K562 (cell line): ENCODE results near the gene BTBD18. TPM values are rescaled to one million over a fixed set of nuclear protein-coding genes. Genes with fewer than 3 reads are reported as not detected.

Experiments
- ATAC-seq: fragments of 200-7000 bp; cut with Tn5 transposase; 3 replicates; pipeline ENCODE4 v1.9.1; 2020; ENCODE audit warnings: moderate library complexity
- BruUV-seq: library from RNA; stranded (reverse); fragments of 400-500 nt; replicated peaks from 2 replicates; lab custom pipeline; 2021; lab: Mats Ljungman, UMichigan
- CTCF ChIA-PET: fragments of 300-600 bp; formaldehyde crosslinking; extraction: SDS; loops from one replicate; lab custom pipeline; 2021; ENCODE audit warnings: low intra/inter-chr PET ratio; lab: Yijun Ruan, JAX
- POLR2A ChIA-PET: fragments of 300-600, 350-650 bp; sonication (Branson Sonifier 250); formaldehyde crosslinking; extraction: SDS; loops from one replicate; lab custom pipeline; 2021; ENCODE audit warnings: antibody characterized with exemption, inconsistent platforms; lab: Yijun Ruan, JAX
- DNase-seq, 4 experiments: peaks; one replicate each; pipeline versions ENCODE4 v3.0.0 to v3.0.0-alpha.2; 2011 to 2018; ENCODE audit warnings: low spot score in 3 of 4, mixed read lengths in 3 of 4; ENCODE audit errors: extremely low read depth in 1 of 4
- FAIRE-seq: peaks from 2 replicates; lab custom pipeline; 2011; peaks lifted over from hg19 to GRCh38; lab: Jason Lieb, UNC
- H2AFZ ChIP-seq: 2 replicates; pipeline ENCODE4 v1.6.0; 2011; ENCODE audit warnings: low read depth, low read length, control low read depth, inconsistent platforms
- H3K27ac ChIP-seq: fragments of 200-600 bp; 3 replicates; pipeline ENCODE4 v1.8.0; 2011; ENCODE audit warnings: low read depth, mild to moderate bottlenecking, control low read depth, inconsistent platforms, low read length, moderate library complexity, mixed read lengths; ENCODE audit errors: extremely low read depth
- H3K27me3 ChIP-seq, 2 experiments: fragments of 300-600 bp in 1 of 2; 2 replicates in 1 of 2; 3 replicates in 1 of 2; pipeline versions ENCODE4 v1.6.0 to v1.8.0; 2011; ENCODE audit warnings: inconsistent platforms in 2 of 2, low read length in 2 of 2, mild to moderate bottlenecking in 1 of 2, mixed read lengths in 1 of 2, moderate library complexity in 1 of 2; ENCODE audit not compliant: control insufficient read depth in 2 of 2, insufficient read depth in 2 of 2
- H3K36me3 ChIP-seq: fragments of 300-600 bp; 3 replicates; pipeline ENCODE4 v1.8.0; 2011; ENCODE audit warnings: mild to moderate bottlenecking, low read length, inconsistent platforms; ENCODE audit not compliant: control insufficient read depth, insufficient read depth
- H3K4me1 ChIP-seq, 2 experiments: fragments of 200-600 bp in 1 of 2; replicated peaks in 1 of 2; 2 replicates in 1 of 2; 3 replicates in 1 of 2; pipeline versions ENCODE4 v1.5.1 to v1.8.0; 2011; ENCODE audit warnings: inconsistent platforms in 2 of 2, low read length in 2 of 2, mild to moderate bottlenecking in 1 of 2, mixed read lengths in 1 of 2, moderate library complexity in 1 of 2; ENCODE audit not compliant: control insufficient read depth in 2 of 2, insufficient read depth in 2 of 2
- H3K4me2 ChIP-seq: 2 replicates; pipeline ENCODE4 v1.6.1; 2011; ENCODE audit warnings: low read length, control low read depth, inconsistent platforms, mixed read lengths; ENCODE audit not compliant: insufficient read depth
- H3K4me3 ChIP-seq: fragments of 200-600 bp; sonication (generic), shearing (Covaris generic); 2 replicates; pipeline ENCODE4 v1.5.1; 2016; ENCODE audit warnings: control low read depth, inconsistent platforms
- H3K79me2 ChIP-seq: fragments of 200-600 bp; 3 replicates; pipeline ENCODE4 v1.8.0; 2011; ENCODE audit warnings: low read length, inconsistent platforms; ENCODE audit not compliant: control insufficient read depth, insufficient read depth
- H3K9ac ChIP-seq, 2 experiments: 2 replicates each; pipeline versions ENCODE4 v1.6.0 to v1.6.1; 2011; ENCODE audit warnings: low read depth in 2 of 2, low read length in 2 of 2, control low read depth in 1 of 2, inconsistent platforms in 1 of 2, mild to moderate bottlenecking in 1 of 2, mixed read lengths in 1 of 2; ENCODE audit not compliant: insufficient read depth in 1 of 2
- H3K9me1 ChIP-seq: one replicate; pipeline ENCODE4 v1.6.0; 2011; ENCODE audit warnings: inconsistent platforms, mild to moderate bottlenecking, low read length, moderate library complexity; ENCODE audit not compliant: control insufficient read depth, insufficient read depth
- H3K9me3 ChIP-seq: replicated peaks from 2 replicates; pipeline ENCODE4 v1.5.1; 2011; ENCODE audit warnings: low read depth, low read length, inconsistent platforms; ENCODE audit not compliant: control insufficient read depth, insufficient read depth
- H4K20me1 ChIP-seq: replicated peaks from 2 replicates; pipeline ENCODE4 v1.6.1; 2011; ENCODE audit warnings: low read length, inconsistent platforms, mixed read lengths; ENCODE audit not compliant: control insufficient read depth, insufficient read depth
- BCOR ChIP-seq: fragments of 450-650 bp; IDR thresholded peaks from 2 replicates; pipeline ENCODE4 v1.6.1; 2016
- CREB1 ChIP-seq, 2 experiments: sonication (generic) in 1 of 2; formaldehyde crosslinking in 1 of 2; IDR thresholded peaks; 2 replicates each; pipeline versions ENCODE4 v1.6.1 to v1.8.0; 2012 to 2022; ENCODE audit warnings: inconsistent platforms in 1 of 2, mild to moderate bottlenecking in 1 of 2, missing genetic modification reagents in 1 of 2, moderate library complexity in 1 of 2
- KAT2B ChIP-seq: IDR thresholded peaks from one replicate; pipeline ENCODE4 v1.6.1; 2012; ENCODE audit warnings: low read depth, mild to moderate bottlenecking, control low read depth, inconsistent platforms, low read length, moderate library complexity
- KDM1A ChIP-seq, 2 experiments: fragments of 450-650 bp; IDR thresholded peaks; 2 replicates each; pipeline ENCODE4 v1.6.1; 2016; ENCODE audit warnings: mild to moderate bottlenecking in 2 of 2
- MAX ChIP-seq: sonication (generic); formaldehyde crosslinking; IDR thresholded peaks from 2 replicates; pipeline ENCODE4 v1.9.0; 2022; ENCODE audit warnings: mild to moderate bottlenecking, missing genetic modification reagents
- PATZ1 ChIP-seq: fragments of 250-450 bp; sonication (Bioruptor Pico); IDR thresholded peaks from 2 replicates; pipeline ENCODE4 v1.5.0; 2020; ENCODE audit warnings: mild to moderate bottlenecking, borderline replicate concordance
- RBM25 ChIP-seq: fragments of 200-400 bp; formaldehyde crosslinking; IDR thresholded peaks from 2 replicates; pipeline ENCODE4 v1.6.1; 2018; ENCODE audit warnings: low read length, low read depth, moderate library complexity; ENCODE audit not compliant: severe bottlenecking
- WGBS: fragments of 100-300 bp; shearing (Covaris generic); methylation state at CpG from one replicate; pipeline ENCODE4 v1.1.6; 2016; ENCODE audit warnings: low coverage, mixed read lengths; ENCODE audit not compliant: insufficient coverage; ENCODE audit errors: missing lambda C conversion rate; 5-methylcytosine and 5-hydroxymethylcytosine counted together
- in situ Hi-C: fragments of 300-500 bp; cut with MboI; formaldehyde crosslinking; loops from 4 replicates; pipeline ENCODE4 v1.15.0; 2018; ENCODE audit warnings: inconsistent platforms, mixed read lengths
- intact Hi-C: fragments of 100-400 bp; cut with micrococcal nuclease; formaldehyde crosslinking; loops from 2 replicates; pipeline ENCODE4 v1.14.2; 2022
- polyA plus RNA-seq, 8 experiments: library from polyadenylated mRNA; depleted of rRNA in 4 of 8; stranded (reverse) in 5 of 8; unstranded in 3 of 8; fragments of >200 nt; fragmentation: Nextera tagmentation in 2 of 8; fragmentation: Illumina TruSeq in 1 of 8; extraction: Ambion mirVana in 2 of 8; extraction: Trizol in 1 of 8; gene quantifications; 2 replicates each; pipeline versions ENCODE4 v1.2.1 to v1.2.3, GENCODE V29; 2011 to 2014; ENCODE audit warnings: inconsistent platforms in 1 of 8, missing spikeins in 1 of 8
- total RNA-seq, 7 experiments: library from RNA; depleted of rRNA in 6 of 7; stranded (reverse); fragments of >200 nt in 6 of 7; fragmentation: Illumina TruSeq in 2 of 7; extraction: Trizol in 2 of 7; gene quantifications; 2 replicates each; pipeline versions ENCODE4 v1.2.1 to v1.2.3, GENCODE V29; 2011 to 2021; ENCODE audit warnings: low replicate concordance in 1 of 7

Gene BTBD18
- total and polyA plus RNA-seq, 9 of the 15 experiments (the other 6 are each of a cell fraction or from before 2014, with no cell fraction given) = 0.06 TPM; not detected in 8

GRCh38 chr11:57771365-57771764, 19.7 kb upstream of the BTBD18 start:
- intact Hi-C loops (no loop called here), in situ Hi-C loops (no loop called here)
- 75% methylated on average over 3 of the region's 3 CpGs for WGBS
- H3K27ac ChIP-seq = no peak overlapping the region
- H3K4me1 ChIP-seq = peaks cover 0 to 14% of the 10 kb centered on the region in 2 experiments; a peak in 4 of 5 replicates
- H4K20me1 ChIP-seq = peaks cover 17% of the 10 kb centered on the region; the same call in 1 of the 2 replicates
- FAIRE-seq (no peak), ATAC-seq (no peak), DNase-seq (no peak)
- no peaks in the 10 kb centered on the region for H3K9me3 ChIP-seq
- H3K9ac ChIP-seq = no peak overlapping the region
- ChIA-PET CTCF (no interaction called here), POLR2A (interaction anchor here (1.1 to 2.4 kb wide), 4 partner anchors 8 to 11 kb away, joined by 3 to 16 read pairs (median 5); partner anchors contain the start of gene CTNND1)
- no TSS peak for BruUV-seq
- peaks cover 17% of the 10 kb centered on the region; the same call in 2 of the 3 replicates for H3K36me3 ChIP-seq
- H3K4me3 ChIP-seq = no peak overlapping the region
- H3K79me2 ChIP-seq = peaks cover 85% of the 10 kb centered on the region
- no peaks in the 10 kb centered on the region for H3K27me3 ChIP-seq
- no peak overlapping the region for H3K4me2 ChIP-seq
- H3K9me1 ChIP-seq = peaks cover 3% of the 10 kb centered on the region
- no peak overlapping the region for H2AFZ ChIP-seq
- no peak for TF ChIP-seq CREB1 (IDR thresholded peaks at IDR 0.05)
- no peak for TF ChIP-seq CREB1 (CRISPR knock-in tag; IDR thresholded peaks at IDR 0.05)
- TF ChIP-seq KDM1A (IDR thresholded peaks at IDR 0.05) = 0 out of 4 replicates have a peak, but pooled peaks of 1 of the 2 experiments have one; percentile 22
- no peak for TF ChIP-seq PATZ1
- TF ChIP-seq MAX = no peak
- peak; percentile 75 for TF ChIP-seq RBM25
- no peak for TF ChIP-seq KAT2B
- peak; percentile 53 for TF ChIP-seq BCOR
